PC-3 (cell line): ENCODE data around the gene PRF1. TPM values are rescaled to one million over a fixed set of nuclear protein-coding genes. Genes with fewer than 3 reads are reported as not detected.
A peak's percentile ranks its signal among the peaks of the same experiment; 100 is the strongest.

Experiments
- ATAC-seq: fragments of 200-7000 bp; cut with Tn5 transposase; 2 replicates; pipeline ENCODE4 v1.9.1; 2020; ENCODE audit warnings: mild to moderate bottlenecking, moderate library complexity
- BruUV-seq: library from RNA; stranded (reverse); fragments of 400-500 nt; replicated peaks from 2 replicates; lab custom pipeline; 2021; lab: Mats Ljungman, UMichigan
- CTCF ChIA-PET: fragments of 300-600 bp; sonication (Branson Sonifier 250); formaldehyde crosslinking; loops from one replicate; lab custom pipeline; 2022; ENCODE audit warnings: antibody characterized with exemption; lab: Charles Lee
- POLR2A ChIA-PET: fragments of 300-600 bp; sonication (Branson Sonifier 250); formaldehyde crosslinking; loops from one replicate; lab custom pipeline; 2022; ENCODE audit warnings: antibody characterized with exemption; ENCODE audit not compliant: unreplicated experiment; lab: Charles Lee
- DNase-seq: peaks from one replicate; pipeline ENCODE4 v3.0.0-alpha.2; 2015
- H2AFZ ChIP-seq: fragments of 300-600 bp; sonication (generic); 2 replicates; pipeline ENCODE4 v1.6.0; 2016; ENCODE audit warnings: antibody characterized with exemption, low read length
- H3F3A ChIP-seq: fragments of 300-600 bp; sonication (generic); one replicate; pipeline ENCODE4 v1.6.0; 2017; ENCODE audit warnings: antibody characterized with exemption, low read length, control low read depth, mild to moderate bottlenecking; ENCODE audit not compliant: unreplicated experiment
- H3K27ac ChIP-seq: fragments of 300-600 bp; sonication (generic); 2 replicates; pipeline ENCODE4 v1.5.1; 2016; ENCODE audit warnings: mild to moderate bottlenecking, low read length
- H3K27me3 ChIP-seq: fragments of 300-600 bp; sonication (generic); 2 replicates; pipeline ENCODE4 v1.6.1; 2016; ENCODE audit warnings: low read length, mixed read lengths
- H3K36me3 ChIP-seq: fragments of 300-600 bp; sonication (generic); 2 replicates; pipeline ENCODE4 v1.6.1; 2016; ENCODE audit warnings: low read depth, mixed run types, low read length, mixed read lengths
- H3K4me1 ChIP-seq: fragments of 300-600 bp; sonication (generic); 2 replicates; pipeline ENCODE4 v1.5.1; 2016; ENCODE audit warnings: low read length; ENCODE audit not compliant: insufficient read depth
- H3K4me2 ChIP-seq: fragments of 300-600 bp; sonication (generic); 2 replicates; pipeline ENCODE4 v1.6.0; 2016; ENCODE audit warnings: low read length
- H3K4me3 ChIP-seq: fragments of 300-600 bp; sonication (generic); 2 replicates; pipeline ENCODE4 v1.5.1; 2016; ENCODE audit warnings: mild to moderate bottlenecking, low read length, mixed read lengths
- H3K79me2 ChIP-seq: fragments of 300-600 bp; sonication (generic); 2 replicates; pipeline ENCODE4 v1.6.1; 2017; ENCODE audit warnings: low read length, mixed read lengths
- H3K9ac ChIP-seq: fragments of 300-600 bp; sonication (generic); 2 replicates; pipeline ENCODE4 v1.6.0; 2016; ENCODE audit warnings: mild to moderate bottlenecking, low read length
- H3K9me2 ChIP-seq: fragments of 300-600 bp; sonication (generic); replicated peaks from 2 replicates; pipeline ENCODE4 v1.6.1; 2016; ENCODE audit warnings: mixed run types, low read length, mixed read lengths
- H3K9me3 ChIP-seq: fragments of 300-600 bp; sonication (generic); 2 replicates; pipeline ENCODE4 v1.6.1; 2016; ENCODE audit warnings: low read length, mixed read lengths
- H4K20me1 ChIP-seq: fragments of 300-600 bp; sonication (generic); 2 replicates; pipeline ENCODE4 v1.6.1; 2016; ENCODE audit warnings: low read length, mixed read lengths
- EZH2 ChIP-seq: fragments of 300-600 bp; sonication (generic); IDR thresholded peaks from one replicate; pipeline ENCODE4 v1.6.1; 2017; ENCODE audit warnings: antibody characterized with exemption, mild to moderate bottlenecking, low read length; ENCODE audit not compliant: unreplicated experiment
- EZH2phosphoT487 ChIP-seq: fragments of 300-600 bp; sonication (generic); IDR thresholded peaks from 2 replicates; pipeline ENCODE4 v1.6.1; 2018; ENCODE audit warnings: mild to moderate bottlenecking, antibody characterized with exemption, low read length, borderline replicate concordance
- intact Hi-C: fragments of 100-400 bp; cut with micrococcal nuclease; formaldehyde crosslinking; loops from 2 replicates; pipeline ENCODE4 v1.9.0; 2023
- total RNA-seq: library from RNA; depleted of rRNA; stranded (reverse); fragments of >200 nt; gene quantifications from 2 replicates; pipeline ENCODE4 v1.2.3, GENCODE V29; 2014
- TF ChIP-seq, protein P1 (sequence below): fragments of 300-600 bp; sonication (generic); conservative IDR thresholded peaks from 2 replicates; pipeline ENCODE4 v1.5.1; 2017; ENCODE audit warnings: antibody characterized with exemption, low read depth, mild to moderate bottlenecking, low read length

The PRF1 gene
- total RNA-seq, 1 experiment from 2014 or later = not detected

- ATAC-seq (no peak), DNase-seq (peak; percentile 33)
- intact Hi-C loops = loop anchor here (5.0 kb wide), 1 partner anchor 78 kb away; no protein-coding TSS in a partner anchor
- Histone ChIP-seq H3K9me2 (no peaks in the 10 kb centered on the region), H3K4me2 (peak overlapping the region; percentile 47), H3F3A (peaks cover 5% of the 10 kb centered on the region), H3K9ac (peak overlapping the region; percentile 1; the same call in 1 of the 2 replicates), H3K4me3 (no peak overlapping the region), H3K27ac (peak overlapping the region; percentile 70), H3K36me3 (no peaks in the 10 kb centered on the region), H3K9me3 (no peaks in the 10 kb centered on the region), H4K20me1 (no peaks in the 10 kb centered on the region), H3K79me2 (no peaks in the 10 kb centered on the region), H2AFZ (no peak overlapping the region), H3K27me3 (no peaks in the 10 kb centered on the region), H3K4me1 (peaks cover 47% of the 10 kb centered on the region)
- CTCF ChIA-PET = no interaction called here
- TF ChIP-seq EZH2phosphoT487 = no peak
- no TSS peak for BruUV-seq
- POLR2A ChIA-PET = no interaction called here
Observed at GRCh38 chr10:70579234-70580002, 23.1 kb downstream of the PRF1 start.

DNA sequence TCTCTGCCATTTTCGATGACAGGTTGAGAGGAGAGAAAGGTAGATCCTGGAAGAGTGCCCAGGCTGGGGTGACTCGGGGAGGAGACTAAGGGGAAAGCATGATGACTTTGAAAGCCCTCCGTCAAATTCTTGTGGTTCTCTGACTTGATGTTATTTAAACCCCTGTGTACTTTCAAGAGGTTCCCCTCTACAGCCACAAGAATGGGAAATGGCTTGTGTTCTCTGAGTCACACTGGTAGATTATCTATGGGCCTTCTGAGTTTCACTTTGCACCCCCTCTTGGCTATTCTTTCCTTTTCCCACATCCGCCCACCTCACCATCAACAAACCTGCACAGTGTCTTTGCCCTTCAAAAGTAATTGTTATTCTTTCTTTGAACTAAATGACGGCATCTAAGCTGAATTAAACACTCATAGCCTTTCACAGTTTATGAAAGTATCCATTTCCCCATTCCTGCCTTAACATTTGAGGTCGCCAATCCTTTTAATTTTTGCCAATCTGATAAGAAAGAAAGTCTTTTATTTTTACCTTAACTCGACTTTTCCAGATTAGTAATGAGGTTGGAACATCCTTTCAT, 24.1 kb downstream of the PRF1 start:
- TF ChIP-seq, protein P1, sequence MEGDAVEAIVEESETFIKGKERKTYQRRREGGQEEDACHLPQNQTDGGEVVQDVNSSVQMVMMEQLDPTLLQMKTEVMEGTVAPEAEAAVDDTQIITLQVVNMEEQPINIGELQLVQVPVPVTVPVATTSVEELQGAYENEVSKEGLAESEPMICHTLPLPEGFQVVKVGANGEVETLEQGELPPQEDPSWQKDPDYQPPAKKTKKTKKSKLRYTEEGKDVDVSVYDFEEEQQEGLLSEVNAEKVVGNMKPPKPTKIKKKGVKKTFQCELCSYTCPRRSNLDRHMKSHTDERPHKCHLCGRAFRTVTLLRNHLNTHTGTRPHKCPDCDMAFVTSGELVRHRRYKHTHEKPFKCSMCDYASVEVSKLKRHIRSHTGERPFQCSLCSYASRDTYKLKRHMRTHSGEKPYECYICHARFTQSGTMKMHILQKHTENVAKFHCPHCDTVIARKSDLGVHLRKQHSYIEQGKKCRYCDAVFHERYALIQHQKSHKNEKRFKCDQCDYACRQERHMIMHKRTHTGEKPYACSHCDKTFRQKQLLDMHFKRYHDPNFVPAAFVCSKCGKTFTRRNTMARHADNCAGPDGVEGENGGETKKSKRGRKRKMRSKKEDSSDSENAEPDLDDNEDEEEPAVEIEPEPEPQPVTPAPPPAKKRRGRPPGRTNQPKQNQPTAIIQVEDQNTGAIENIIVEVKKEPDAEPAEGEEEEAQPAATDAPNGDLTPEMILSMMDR = no peak
- TF ChIP-seq EZH2 (no peak), EZH2phosphoT487 (no peak)
- H3K9ac ChIP-seq = peak overlapping the region; percentile 1; the same call in 1 of the 2 replicates
- H2AFZ ChIP-seq = no peak overlapping the region
- H3K4me1 ChIP-seq = peaks cover 47% of the 10 kb centered on the region
- ChIA-PET CTCF (interaction anchor here (0.5 kb wide), 1 partner anchor 774 kb away, joined by 4 read pairs; no protein-coding TSS in a partner anchor), POLR2A (interaction anchor here (0.6 kb wide), 1 partner anchor 37 kb away, joined by 3 read pairs; no protein-coding TSS in a partner anchor)
- peaks cover 5% of the 10 kb centered on the region for H3F3A ChIP-seq
- ATAC-seq (peak; percentile 82), DNase-seq (peak; percentile 100)
- H3K27me3 ChIP-seq = no peaks in the 10 kb centered on the region
- H3K36me3 ChIP-seq = no peaks in the 10 kb centered on the region
- H3K9me2 ChIP-seq = no peaks in the 10 kb centered on the region
- H3K79me2 ChIP-seq = no peaks in the 10 kb centered on the region
- peak overlapping the region; percentile 70 for H3K27ac ChIP-seq
- H3K9me3 ChIP-seq = no peaks in the 10 kb centered on the region
- H3K4me3 ChIP-seq = no peak overlapping the region
- H3K4me2 ChIP-seq = peak overlapping the region; percentile 47
- no peaks in the 10 kb centered on the region for H4K20me1 ChIP-seq
- intact Hi-C loops = loop anchor here (5.0 kb wide), 1 partner anchor 79 kb away; no protein-coding TSS in a partner anchor
- no TSS peak for BruUV-seq

GRCh38 chr10:70576803-70577517, 25.6 kb downstream of the PRF1 start:
- H3K27ac ChIP-seq = peak overlapping the region; percentile 28
- H3K9ac ChIP-seq = no peak overlapping the region
- intact Hi-C loops = loop anchor here (5.0 kb wide), 1 partner anchor 80 kb away; no protein-coding TSS in a partner anchor
- peaks cover 47% of the 10 kb centered on the region for H3K4me1 ChIP-seq
- H3K36me3 ChIP-seq = no peaks in the 10 kb centered on the region
- no peaks in the 10 kb centered on the region for H4K20me1 ChIP-seq
- peaks cover 5% of the 10 kb centered on the region for H3F3A ChIP-seq
- H3K79me2 ChIP-seq = no peaks in the 10 kb centered on the region
- H3K4me2 ChIP-seq = peak overlapping the region; percentile 44
- no peaks in the 10 kb centered on the region for H3K9me3 ChIP-seq
- no TSS peak for BruUV-seq
- DNase-seq (peak; percentile 75), ATAC-seq (peak; percentile 53)
- no peak overlapping the region for H3K4me3 ChIP-seq
- POLR2A ChIA-PET = no interaction called here
- CTCF ChIA-PET = interaction anchor here (0.6 kb wide), 1 partner anchor 142 kb away, joined by 4 read pairs; no protein-coding TSS in a partner anchor
- H2AFZ ChIP-seq = no peak overlapping the region
- no peaks in the 10 kb centered on the region for H3K9me2 ChIP-seq
- H3K27me3 ChIP-seq = no peaks in the 10 kb centered on the region
- TF ChIP-seq EZH2 = no peak
- TF ChIP-seq, protein P1 = no peak
- TF ChIP-seq EZH2phosphoT487 = no peak
